Raji (cell line): ENCODE results near the gene TCAIM.

ENCODE experiments used
- POLR2A ChIP-seq: IDR thresholded peaks from 2 replicates; pipeline ENCODE4 v1.6.1; 2011; ENCODE audit warnings: low read depth, low read length, control low read depth; ENCODE audit not compliant: insufficient read depth

TCAIM gene, protein sequence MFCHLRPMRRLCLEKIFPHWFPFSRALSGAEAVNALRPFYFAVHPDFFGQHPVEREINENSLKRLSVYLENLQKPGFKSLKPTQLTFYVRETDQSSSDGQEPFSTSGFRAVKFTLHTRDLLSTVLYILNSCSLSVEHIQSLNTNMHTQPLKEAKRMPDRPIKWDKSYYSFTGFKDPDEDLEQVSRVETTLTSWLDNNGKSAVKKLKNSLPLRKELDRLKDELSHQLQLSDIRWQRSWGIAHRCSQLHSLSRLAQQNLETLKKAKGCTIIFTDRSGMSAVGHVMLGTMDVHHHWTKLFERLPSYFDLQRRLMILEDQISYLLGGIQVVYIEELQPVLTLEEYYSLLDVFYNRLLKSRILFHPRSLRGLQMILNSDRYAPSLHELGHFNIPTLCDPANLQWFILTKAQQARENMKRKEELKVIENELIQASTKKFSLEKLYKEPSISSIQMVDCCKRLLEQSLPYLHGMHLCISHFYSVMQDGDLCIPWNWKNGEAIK

DNA sequence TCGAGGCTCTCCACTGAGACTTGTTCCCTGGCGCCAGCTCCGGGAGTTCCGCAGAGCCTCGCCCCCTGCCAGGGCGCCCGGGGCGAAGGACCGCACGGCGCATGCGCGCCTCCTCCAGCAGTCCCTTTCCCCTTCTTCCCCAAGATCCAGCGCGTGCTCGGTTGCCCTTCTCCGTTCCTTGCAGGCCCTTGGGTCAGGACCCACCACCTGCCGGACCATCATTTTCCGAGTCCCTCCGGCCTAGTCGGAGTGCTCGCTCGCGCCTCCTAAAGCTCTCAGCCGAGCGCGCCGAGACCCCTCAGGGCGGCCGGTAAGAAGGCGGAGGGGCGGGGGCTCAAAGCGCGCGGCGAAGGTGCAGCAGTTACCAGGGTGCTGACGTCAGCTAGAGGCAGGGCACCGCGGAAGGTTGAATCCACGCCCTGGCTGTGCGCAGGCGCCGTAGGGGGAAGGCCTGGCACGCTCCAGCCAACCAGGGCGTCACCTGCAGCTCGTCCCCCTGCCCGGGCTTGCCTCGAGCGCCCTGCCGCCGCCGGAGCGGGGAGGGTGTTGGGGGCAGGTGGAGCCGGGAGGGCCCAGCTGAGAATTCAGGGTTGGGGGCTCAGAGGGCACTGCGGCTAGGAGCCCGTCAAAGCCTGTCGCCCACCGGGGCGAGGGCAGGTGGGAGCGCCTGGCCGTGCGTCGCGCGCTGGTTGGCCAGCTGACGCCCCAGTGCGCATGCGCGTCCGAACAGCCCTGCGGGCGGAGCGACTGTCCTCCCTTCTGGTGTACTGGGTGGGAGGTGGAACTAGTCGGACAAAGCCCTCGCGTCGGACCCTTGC, at the start of gene TCAIM:
TSS of gene TCAIM (plus strand) at position 757 of the 818 bp plus-strand sequence. CDS start 16,017 bp downstream, outside the sequence.
- peak; percentile 83 for TF ChIP-seq POLR2A

DNA sequence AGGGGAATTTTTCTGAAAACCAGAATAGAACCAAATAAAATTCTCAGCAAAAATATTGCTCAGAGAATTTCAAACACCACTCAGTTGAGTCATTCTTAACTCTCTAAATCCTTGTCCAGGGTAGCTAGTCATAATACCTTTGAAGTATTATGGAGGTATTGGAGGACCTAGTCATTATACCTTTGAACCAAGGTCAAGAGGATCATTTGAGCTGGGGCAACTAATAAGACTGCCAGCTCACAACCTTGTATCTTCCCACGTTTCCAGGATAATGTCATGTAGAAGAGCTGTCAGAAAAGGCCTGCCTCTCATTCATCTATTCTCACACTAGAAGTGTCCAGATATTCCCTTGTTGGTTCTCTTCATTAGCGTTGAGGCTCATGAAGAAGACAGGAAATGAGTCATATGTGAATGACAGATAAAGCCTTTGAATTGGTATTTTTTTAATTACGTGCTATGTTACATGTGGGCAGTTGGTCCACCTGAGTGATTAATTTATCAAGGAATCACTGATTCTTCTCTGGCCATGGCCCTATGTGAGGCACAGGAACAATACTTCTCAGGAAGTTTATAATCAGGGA, 48.6 kb upstream of the TCAIM start:
- no peak for TF ChIP-seq POLR2A

DNA sequence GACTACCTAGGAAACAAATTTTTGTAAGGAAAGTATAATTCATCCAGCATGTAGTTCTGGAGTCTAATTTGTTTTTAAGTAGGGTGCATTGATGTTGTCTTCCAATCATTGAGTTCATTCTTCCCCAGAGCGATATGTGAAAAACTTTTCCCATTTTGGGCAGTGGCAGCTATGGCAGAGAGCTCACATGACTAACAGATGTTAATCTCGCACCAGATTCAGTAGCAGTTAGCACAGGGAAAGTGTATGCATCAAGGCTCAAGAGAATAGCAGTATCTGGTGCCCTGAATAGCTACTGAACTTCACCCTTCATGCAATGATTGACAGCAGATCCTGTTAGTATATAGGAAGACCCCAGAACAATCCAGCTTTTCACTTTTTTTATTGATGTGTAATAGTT, 46.3 kb upstream of the TCAIM start:
- no peak for TF ChIP-seq POLR2A

DNA sequence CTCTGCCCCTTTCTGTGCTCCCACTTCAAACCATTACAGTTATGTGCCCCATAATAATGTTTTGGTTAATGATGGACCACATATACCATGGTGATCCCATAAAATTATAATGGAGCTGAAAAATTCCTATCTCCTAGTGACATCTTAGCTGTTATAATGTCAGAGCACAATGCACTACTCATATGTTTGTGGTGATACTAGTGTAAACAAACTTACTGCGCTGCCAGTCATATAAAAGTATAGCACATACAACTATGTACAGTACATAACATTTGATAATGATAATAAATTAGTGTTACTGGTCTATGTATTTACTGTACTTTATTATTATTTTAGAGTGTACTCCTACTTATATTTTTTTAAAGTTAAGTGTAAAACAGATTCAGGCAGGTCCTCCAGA, 45.6 kb upstream of the TCAIM start:
- TF ChIP-seq POLR2A = no peak

DNA sequence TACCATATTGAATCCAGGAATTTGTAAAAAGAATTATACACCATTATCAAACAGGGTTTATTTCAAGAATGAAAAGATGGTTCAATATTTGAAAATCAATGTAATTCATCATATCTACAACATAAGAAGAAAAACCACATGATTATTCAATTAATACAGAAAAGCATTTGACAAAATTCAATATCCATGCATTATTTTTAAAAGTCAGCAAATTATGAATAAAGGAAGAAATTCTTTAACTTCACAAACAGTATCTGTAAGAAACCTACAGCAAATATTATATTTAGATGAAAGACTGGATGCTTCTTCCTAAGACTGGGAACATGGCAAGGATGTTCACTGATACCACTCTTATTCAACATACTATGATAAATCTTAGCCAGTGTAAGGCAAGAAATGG, 41.3 kb upstream of the TCAIM start:
- no peak for TF ChIP-seq POLR2A

DNA sequence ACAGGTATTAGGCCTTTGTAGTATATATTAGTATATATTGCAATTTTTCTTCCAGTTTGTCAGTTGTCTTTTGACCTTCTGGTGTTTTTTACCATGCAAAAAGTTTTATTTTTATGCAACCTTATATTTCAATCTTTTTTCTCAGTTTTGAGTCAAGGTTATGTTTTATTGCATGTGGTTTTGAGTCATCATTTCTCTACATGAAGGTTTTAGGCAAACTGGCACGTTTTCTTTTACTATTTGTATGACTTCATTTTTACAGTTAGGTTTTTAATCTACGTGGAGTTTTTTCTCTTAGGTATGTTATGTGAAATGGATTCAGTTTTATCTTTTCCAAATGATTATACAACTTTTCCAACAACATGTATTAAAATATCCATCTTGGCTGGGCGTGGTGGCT, 36.8 kb upstream of the TCAIM start:
- TF ChIP-seq POLR2A = no peak

DNA sequence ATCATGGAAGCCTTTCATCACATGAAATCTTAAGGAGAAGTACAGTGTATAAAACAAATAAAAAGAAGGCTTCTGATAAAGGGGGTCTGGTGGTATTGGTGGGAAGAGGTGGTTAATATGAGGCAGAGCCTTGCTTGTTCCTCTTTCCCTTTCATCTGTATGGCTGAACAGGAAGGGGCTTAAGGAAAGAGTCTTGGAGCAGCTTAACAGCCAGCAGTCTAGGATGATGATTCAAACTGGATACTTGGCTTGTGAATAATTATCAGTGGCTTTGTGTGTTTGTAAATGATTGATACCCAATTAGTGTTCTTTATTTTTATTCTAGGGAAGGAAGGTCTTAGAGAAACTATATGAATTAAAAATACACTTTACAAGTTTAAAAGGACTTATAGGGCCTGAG, 29.1 kb upstream of the TCAIM start:
- no peak for TF ChIP-seq POLR2A

DNA sequence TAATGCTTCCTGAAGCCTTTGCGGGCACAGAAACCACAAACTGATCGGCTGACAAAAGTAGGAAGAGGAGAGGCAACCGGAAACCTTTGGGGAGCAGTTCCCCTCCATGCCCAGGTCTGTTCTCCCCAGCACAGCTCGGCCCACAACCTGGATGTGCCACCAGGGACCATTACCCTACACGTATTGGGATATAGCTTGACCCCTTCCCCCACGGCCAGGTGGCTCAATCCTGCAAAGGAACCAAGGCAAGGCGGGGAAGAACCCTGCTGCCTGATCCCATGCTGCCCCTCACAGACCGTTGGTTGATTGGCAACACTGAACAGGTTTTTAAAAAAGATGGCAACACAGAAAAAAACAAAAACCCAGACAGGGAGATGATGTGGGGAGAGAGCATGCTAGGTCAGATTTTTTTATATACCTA, 19.7 kb upstream of the TCAIM start:
- no peak for TF ChIP-seq POLR2A

DNA sequence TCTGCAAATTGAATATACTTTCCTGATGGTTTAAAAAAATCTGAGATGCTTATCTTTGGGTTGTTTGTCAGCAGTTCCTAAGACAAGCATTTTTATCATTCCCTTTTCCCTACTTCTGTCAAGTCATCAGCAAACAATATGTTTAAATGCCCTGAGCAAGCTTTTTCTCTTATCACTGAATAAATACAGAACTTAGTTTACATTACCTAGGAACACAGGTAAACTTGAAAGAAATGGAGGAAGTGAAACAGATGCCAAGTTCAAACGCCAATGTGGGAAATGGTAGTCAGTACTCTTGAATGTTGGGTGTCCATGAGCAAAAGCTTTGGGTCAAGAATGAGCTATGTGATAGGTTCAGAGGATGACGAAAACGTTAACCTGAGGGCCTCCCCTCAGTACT, 17.2 kb upstream of the TCAIM start:
- no peak for TF ChIP-seq POLR2A

DNA sequence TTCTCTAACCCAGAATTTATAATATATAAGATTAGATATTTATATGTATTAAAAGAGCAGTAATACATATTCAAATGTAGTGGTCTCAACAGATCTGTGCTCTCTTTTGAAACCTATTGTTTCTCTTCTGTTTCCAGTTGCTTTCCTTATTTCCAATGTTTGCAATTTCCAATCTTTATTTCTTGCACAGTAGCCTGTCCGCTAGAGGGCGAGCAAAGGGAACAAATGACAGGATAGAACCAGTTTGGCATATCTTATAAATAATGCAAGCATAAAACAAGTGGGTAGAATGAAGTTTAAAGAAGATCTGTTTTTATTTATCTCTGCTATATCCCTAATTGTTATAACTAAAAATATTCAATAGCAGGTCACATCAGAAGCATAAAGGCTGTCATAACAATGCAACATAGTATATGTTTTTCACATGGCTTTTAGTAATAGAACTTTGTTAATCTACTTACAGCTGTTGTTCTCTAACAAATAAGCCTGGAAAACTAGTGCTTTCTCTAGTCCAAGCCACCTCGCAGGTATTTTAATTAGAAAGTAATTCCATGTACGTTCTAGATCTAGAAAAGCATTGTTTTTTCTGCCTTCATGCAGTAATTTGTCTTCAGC, 15.1 kb upstream of the TCAIM start:
- no peak for TF ChIP-seq POLR2A

DNA sequence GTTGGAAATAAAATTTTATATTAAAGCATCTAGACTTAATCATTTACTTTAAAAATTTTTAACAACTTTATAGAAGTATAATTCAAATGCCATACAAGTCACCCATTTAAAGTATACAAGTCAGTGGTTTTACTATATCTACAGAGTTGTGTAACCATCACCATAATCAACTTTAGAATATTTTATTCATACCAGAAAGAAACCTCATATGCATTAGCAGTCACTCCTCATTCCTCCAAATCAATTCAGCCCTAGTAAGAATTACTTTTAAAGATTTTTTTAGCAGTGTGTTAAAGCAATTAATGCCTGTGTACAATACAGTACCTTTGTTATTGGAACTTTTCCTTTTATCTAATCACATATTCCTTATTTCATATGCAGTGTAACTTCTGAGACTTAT, 14.0 kb upstream of the TCAIM start:
- TF ChIP-seq POLR2A = no peak

DNA sequence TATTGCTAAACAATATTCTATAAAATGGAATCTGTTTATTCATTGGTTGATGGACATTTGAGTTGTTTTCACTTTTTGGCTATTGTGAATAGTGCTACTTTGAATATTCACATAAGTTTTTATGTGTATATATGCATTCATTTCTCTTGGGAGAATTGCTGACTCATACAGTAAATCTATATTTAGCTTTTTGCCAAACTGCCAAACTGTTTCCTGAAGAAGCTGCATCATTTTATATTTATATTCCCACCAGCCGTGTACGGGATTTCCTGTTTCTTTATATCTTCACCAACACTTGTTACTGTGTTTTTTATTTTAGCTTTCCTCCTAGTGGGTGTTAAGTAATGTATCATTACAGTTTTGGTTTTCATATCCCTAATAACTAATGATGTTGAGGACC, 12.5 kb upstream of the TCAIM start:
- TF ChIP-seq POLR2A = no peak

DNA sequence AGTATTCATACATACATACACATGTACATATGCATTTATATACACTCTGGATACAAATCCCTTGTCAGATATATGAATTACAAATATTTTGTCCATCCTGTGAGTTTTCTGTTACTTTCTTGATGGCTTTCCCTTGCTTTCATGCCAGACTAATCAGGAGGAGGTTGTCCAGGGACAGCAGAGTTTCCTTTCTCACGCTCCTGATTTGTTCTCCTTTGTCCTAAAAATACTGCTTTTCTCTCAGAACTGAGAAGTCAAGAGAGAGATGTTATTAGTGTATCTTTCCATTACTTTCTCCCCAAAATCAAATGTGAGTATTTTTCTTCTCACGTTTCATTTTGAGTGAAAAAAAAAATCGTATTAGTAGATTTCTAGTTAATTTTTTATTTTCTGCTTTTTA, 12.1 kb upstream of the TCAIM start:
- no peak for TF ChIP-seq POLR2A

DNA sequence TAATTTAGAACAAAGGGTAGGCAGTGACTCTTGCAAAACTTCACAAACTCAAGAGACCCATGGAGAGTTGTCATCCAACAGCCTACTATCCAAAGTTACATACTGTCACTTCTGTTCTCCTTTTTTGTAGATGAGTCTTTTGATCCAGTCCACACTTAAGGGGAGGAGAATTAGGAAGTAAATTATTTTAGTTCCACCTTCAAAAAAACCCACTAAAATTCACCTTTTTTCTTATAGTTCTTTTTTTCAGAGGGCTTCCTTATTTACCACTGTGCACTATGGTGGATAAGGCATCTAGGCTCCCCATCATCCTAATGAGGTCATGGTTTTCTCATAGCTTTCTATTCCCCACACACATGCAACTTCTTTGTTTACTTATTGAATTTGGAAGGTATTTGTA, 8.6 kb upstream of the TCAIM start:
- no peak for TF ChIP-seq POLR2A

DNA sequence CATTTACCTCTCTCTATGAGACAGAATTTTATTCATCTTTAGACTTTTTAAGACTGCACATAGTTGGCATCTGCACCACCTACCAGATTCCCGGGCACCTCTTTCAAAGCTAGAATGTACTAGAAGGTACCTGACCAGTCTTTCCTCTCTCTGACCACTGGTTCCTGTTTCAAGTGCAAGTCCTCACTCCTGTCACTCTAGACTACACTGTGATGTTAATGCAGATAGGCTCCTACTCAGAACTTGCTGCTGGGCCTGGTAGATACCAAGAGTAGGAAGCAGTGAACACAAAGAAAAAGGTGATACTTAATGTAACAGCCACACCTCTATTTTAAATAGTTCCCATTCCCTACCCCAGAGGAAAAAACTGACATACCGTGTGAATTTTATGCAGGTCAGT, 8.1 kb upstream of the TCAIM start:
- no peak for TF ChIP-seq POLR2A
